H9 (cell line): ENCODE data around the gene PCDH9. TPM values are rescaled to one million over a fixed set of nuclear protein-coding genes. Genes with fewer than 3 reads are reported as not detected.

Experiments
- DNase-seq: peaks from one replicate; pipeline ENCODE4 v3.0.0-alpha.2; 2017
- H2AFZ ChIP-seq: one replicate; pipeline ENCODE4 v1.6.1; 2013; ENCODE audit warnings: mild to moderate bottlenecking, low read length, control low read depth, moderate library complexity
- H2AK5ac ChIP-seq: 2 replicates; pipeline ENCODE4 v1.6.1; 2013; ENCODE audit warnings: low read length, control low read depth, mixed read lengths; ENCODE audit not compliant: insufficient read length
- H2BK120ac ChIP-seq: one replicate; pipeline ENCODE4 v1.6.1; 2013; ENCODE audit warnings: low read depth, mild to moderate bottlenecking, low read length, control low read depth, inconsistent platforms; ENCODE audit not compliant: poor library complexity, severe bottlenecking
- H2BK12ac ChIP-seq: 2 replicates; pipeline ENCODE4 v1.6.1; 2013; ENCODE audit warnings: low read length, control low read depth, mixed read lengths, low read depth; ENCODE audit not compliant: insufficient read length
- H2BK15ac ChIP-seq: 2 replicates; pipeline ENCODE4 v1.6.1; 2013; ENCODE audit warnings: low read depth, low read length, control low read depth
- H2BK20ac ChIP-seq: one replicate; pipeline ENCODE4 v1.6.1; 2013; ENCODE audit warnings: low read depth, mild to moderate bottlenecking, low read length, control low read depth, inconsistent platforms; ENCODE audit not compliant: poor library complexity, severe bottlenecking
- H2BK5ac ChIP-seq: 2 replicates; pipeline ENCODE4 v1.6.1; 2013; ENCODE audit warnings: low read length, control low read depth, mixed read lengths; ENCODE audit not compliant: insufficient read length
- H3K14ac ChIP-seq: 2 replicates; pipeline ENCODE4 v1.6.1; 2013; ENCODE audit warnings: low read length, control low read depth; ENCODE audit not compliant: insufficient read depth
- H3K18ac ChIP-seq: 2 replicates; pipeline ENCODE4 v1.6.1; 2013; ENCODE audit warnings: low read depth, mild to moderate bottlenecking, mixed read lengths, low read length, control low read depth; ENCODE audit not compliant: insufficient read length
- H3K23ac ChIP-seq: 2 replicates; pipeline ENCODE4 v1.6.1; 2013; ENCODE audit warnings: low read length, control low read depth, mixed read lengths, low read depth; ENCODE audit not compliant: insufficient read length
- H3K23me2 ChIP-seq: 2 replicates; pipeline ENCODE4 v1.6.1; 2013; ENCODE audit warnings: low read depth, mild to moderate bottlenecking, mixed read lengths, low read length, control low read depth; ENCODE audit not compliant: insufficient read length, poor library complexity, severe bottlenecking
- H3K27ac ChIP-seq: 2 replicates; pipeline ENCODE4 v1.5.1; 2013; ENCODE audit warnings: low read length, control low read depth, mixed read lengths, low read depth; ENCODE audit not compliant: insufficient read length
- H3K27me3 ChIP-seq: 2 replicates; pipeline ENCODE4 v1.6.1; 2013; ENCODE audit warnings: low read length, control low read depth, inconsistent platforms; ENCODE audit not compliant: insufficient read depth
- H3K4ac ChIP-seq: 2 replicates; pipeline ENCODE4 v1.6.1; 2013; ENCODE audit warnings: low read depth, mild to moderate bottlenecking, control low read depth, inconsistent platforms, low read length, moderate library complexity
- H3K4me1 ChIP-seq: 2 replicates; pipeline ENCODE4 v1.6.1; 2013; ENCODE audit warnings: low read length, control low read depth, inconsistent platforms; ENCODE audit not compliant: insufficient read depth
- H3K4me2 ChIP-seq: 2 replicates; pipeline ENCODE4 v1.6.1; 2013; ENCODE audit warnings: low read length, control low read depth, mixed read lengths; ENCODE audit not compliant: insufficient read length, insufficient read depth
- H3K56ac ChIP-seq: 2 replicates; pipeline ENCODE4 v1.6.1; 2013; ENCODE audit warnings: low read depth, mild to moderate bottlenecking, mixed read lengths, low read length, control low read depth; ENCODE audit not compliant: insufficient read length
- H3K79me1 ChIP-seq: 2 replicates; pipeline ENCODE4 v1.6.1; 2013; ENCODE audit warnings: low read depth, mild to moderate bottlenecking, moderate library complexity, low read length, control low read depth, inconsistent platforms; ENCODE audit not compliant: insufficient read depth, poor library complexity, severe bottlenecking
- H3K79me2 ChIP-seq: 2 replicates; pipeline ENCODE4 v1.6.1; 2013; ENCODE audit warnings: low read length, control low read depth, inconsistent platforms; ENCODE audit not compliant: insufficient read depth
- H3K9ac ChIP-seq: 2 replicates; pipeline ENCODE4 v1.6.1; 2013; ENCODE audit warnings: low read length, control low read depth, mixed read lengths; ENCODE audit not compliant: insufficient read length; ENCODE audit errors: extremely low read depth
- H3K9me3 ChIP-seq: one replicate; pipeline ENCODE4 v1.6.1; 2013; ENCODE audit warnings: low read depth, low read length, inconsistent platforms; ENCODE audit not compliant: control insufficient read depth
- H3T11ph ChIP-seq: one replicate; pipeline ENCODE4 v1.6.1; 2013; ENCODE audit warnings: mild to moderate bottlenecking, low read length, control low read depth, inconsistent platforms
- H4K20me1 ChIP-seq: one replicate; pipeline ENCODE4 v1.6.1; 2013; ENCODE audit not compliant: control insufficient read depth, insufficient read length, insufficient read depth
- H4K5ac ChIP-seq: 2 replicates; pipeline ENCODE4 v1.6.1; 2013; ENCODE audit warnings: low read depth, mild to moderate bottlenecking, mixed read lengths, low read length, control low read depth; ENCODE audit not compliant: insufficient read length
- H4K8ac ChIP-seq: replicated peaks from 2 replicates; pipeline ENCODE4 v1.6.1; 2013; ENCODE audit warnings: low read length, control low read depth, mixed read lengths, low read depth; ENCODE audit not compliant: insufficient read length
- H4K91ac ChIP-seq: 2 replicates; pipeline ENCODE4 v1.6.1; 2013; ENCODE audit warnings: low read depth, mild to moderate bottlenecking, moderate library complexity, mixed read lengths, low read length, control low read depth; ENCODE audit not compliant: insufficient read length
- H3K27ac Mint-ChIP-seq, 3 experiments: 2 replicates in 2 of 3; 3 replicates in 1 of 3; pipeline ENCODE4 v1.8.0; 2020 to 2021; ENCODE audit warnings: mixed read lengths in 3 of 3, mild to moderate bottlenecking in 1 of 3, moderate library complexity in 1 of 3
- H3K27me3 Mint-ChIP-seq: 2 replicates; pipeline ENCODE4 v1.8.0; 2021; ENCODE audit warnings: low read depth, mild to moderate bottlenecking, moderate library complexity, mixed read lengths
- H3K36me3 Mint-ChIP-seq, 3 experiments: 2 replicates in 2 of 3; 3 replicates in 1 of 3; pipeline ENCODE4 v1.8.0; 2020 to 2021; ENCODE audit warnings: low read depth in 3 of 3, mixed read lengths in 3 of 3; ENCODE audit not compliant: insufficient read depth in 1 of 3
- H3K4me1 Mint-ChIP-seq, 2 experiments: 2 replicates each; pipeline ENCODE4 v1.8.0; 2020; ENCODE audit warnings: mixed read lengths in 2 of 2
- H3K4me3 Mint-ChIP-seq, 2 experiments: 2 replicates in 1 of 2; 3 replicates in 1 of 2; pipeline ENCODE4 v1.8.0; 2020 to 2021; ENCODE audit warnings: mild to moderate bottlenecking in 2 of 2, mixed read lengths in 2 of 2, moderate library complexity in 1 of 2
- H3K9me3 Mint-ChIP-seq, 2 experiments: 2 replicates in 1 of 2; 3 replicates in 1 of 2; pipeline ENCODE4 v1.8.0; 2020; ENCODE audit warnings: mild to moderate bottlenecking in 2 of 2, mixed read lengths in 2 of 2, moderate library complexity in 1 of 2
- CTCF ChIP-seq: fragments of 200-600 bp; sonication (generic); conservative IDR thresholded peaks from 3 replicates; pipeline ENCODE4 v1.8.0; 2021; ENCODE audit warnings: antibody characterized with exemption, mild to moderate bottlenecking
- WGBS: extraction: QIAGEN DNeasy Blood & Tissue Kit; methylation state at CpG from one replicate; pipeline ENCODE4 v1.1.7; 2013; ENCODE audit warnings: missing lambda C conversion rate, low lambda C conversion rate, mixed read lengths; ENCODE audit not compliant: insufficient read length; ENCODE audit errors: extremely low coverage; 5-methylcytosine and 5-hydroxymethylcytosine counted together
- total RNA-seq: library from RNA; stranded (reverse); gene quantifications from 2 replicates; pipeline ENCODE4 v1.2.1, GENCODE V29; 2021

Gene PCDH9
- total RNA-seq, 1 experiment from 2014 or later: 0.11 TPM

GRCh38 chr13:67133476-67133875 lies 96.7 kb downstream of the PCDH9 start:
- Histone ChIP-seq H4K8ac (no peak overlapping the region), H3K23me2 (no peaks in the 10 kb centered on the region), H2AK5ac (no peak overlapping the region), H3K9me3 (no peaks in the 10 kb centered on the region), H3K14ac (no peak overlapping the region), H4K20me1 (no peaks in the 10 kb centered on the region), H4K91ac (no peak overlapping the region), H3K18ac (no peak overlapping the region), H3K79me1 (no peaks in the 10 kb centered on the region), H2BK15ac (no peak overlapping the region), H3K4me2 (no peak overlapping the region), H2BK120ac (no peak overlapping the region), H3K9ac (no peak overlapping the region), H3K4ac (no peak overlapping the region), H2BK5ac (no peak overlapping the region), H4K5ac (no peak overlapping the region), H3K4me1 (no peaks in the 10 kb centered on the region), H3K56ac (no peak overlapping the region), H3K27ac (no peak overlapping the region), H2AFZ (no peak overlapping the region), H3K23ac (no peak overlapping the region), H2BK20ac (no peak overlapping the region), H3K79me2 (no peaks in the 10 kb centered on the region), H3T11ph (no peak overlapping the region), H2BK12ac (no peak overlapping the region), H3K27me3 (no peaks in the 10 kb centered on the region)
- peaks cover 7 to 9% of the 10 kb centered on the region in 2 experiments for H3K4me1 Mint-ChIP-seq
- no peaks in the 10 kb centered on the region for H3K9me3 Mint-ChIP-seq
- no peak for DNase-seq
- H3K27ac Mint-ChIP-seq: no peak overlapping the region
- H3K27me3 Mint-ChIP-seq: no peaks in the 10 kb centered on the region
- TF ChIP-seq CTCF: no peak
- WGBS: no CpG with 5 or more reads among the region's 1 CpG
- no peak overlapping the region for H3K4me3 Mint-ChIP-seq
- no peaks in the 10 kb centered on the region for H3K36me3 Mint-ChIP-seq
